ENCODE data around the gene CWC15.

- TF ChIP-seq, protein P1, sequence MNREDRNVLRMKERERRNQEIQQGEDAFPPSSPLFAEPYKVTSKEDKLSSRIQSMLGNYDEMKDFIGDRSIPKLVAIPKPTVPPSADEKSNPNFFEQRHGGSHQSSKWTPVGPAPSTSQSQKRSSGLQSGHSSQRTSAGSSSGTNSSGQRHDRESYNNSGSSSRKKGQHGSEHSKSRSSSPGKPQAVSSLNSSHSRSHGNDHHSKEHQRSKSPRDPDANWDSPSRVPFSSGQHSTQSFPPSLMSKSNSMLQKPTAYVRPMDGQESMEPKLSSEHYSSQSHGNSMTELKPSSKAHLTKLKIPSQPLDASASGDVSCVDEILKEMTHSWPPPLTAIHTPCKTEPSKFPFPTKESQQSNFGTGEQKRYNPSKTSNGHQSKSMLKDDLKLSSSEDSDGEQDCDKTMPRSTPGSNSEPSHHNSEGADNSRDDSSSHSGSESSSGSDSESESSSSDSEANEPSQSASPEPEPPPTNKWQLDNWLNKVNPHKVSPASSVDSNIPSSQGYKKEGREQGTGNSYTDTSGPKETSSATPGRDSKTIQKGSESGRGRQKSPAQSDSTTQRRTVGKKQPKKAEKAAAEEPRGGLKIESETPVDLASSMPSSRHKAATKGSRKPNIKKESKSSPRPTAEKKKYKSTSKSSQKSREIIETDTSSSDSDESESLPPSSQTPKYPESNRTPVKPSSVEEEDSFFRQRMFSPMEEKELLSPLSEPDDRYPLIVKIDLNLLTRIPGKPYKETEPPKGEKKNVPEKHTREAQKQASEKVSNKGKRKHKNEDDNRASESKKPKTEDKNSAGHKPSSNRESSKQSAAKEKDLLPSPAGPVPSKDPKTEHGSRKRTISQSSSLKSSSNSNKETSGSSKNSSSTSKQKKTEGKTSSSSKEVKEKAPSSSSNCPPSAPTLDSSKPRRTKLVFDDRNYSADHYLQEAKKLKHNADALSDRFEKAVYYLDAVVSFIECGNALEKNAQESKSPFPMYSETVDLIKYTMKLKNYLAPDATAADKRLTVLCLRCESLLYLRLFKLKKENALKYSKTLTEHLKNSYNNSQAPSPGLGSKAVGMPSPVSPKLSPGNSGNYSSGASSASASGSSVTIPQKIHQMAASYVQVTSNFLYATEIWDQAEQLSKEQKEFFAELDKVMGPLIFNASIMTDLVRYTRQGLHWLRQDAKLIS (CRISPR knock-in tag; IDR thresholded peaks at IDR 0.05) = no peak
- TF ChIP-seq TCF12 (IDR thresholded peaks at IDR 0.05) = no peak
- no peak for TF ChIP-seq TCF12 (CRISPR knock-in tag; IDR thresholded peaks at IDR 0.05)
- no peak for TF ChIP-seq SMC3 (IDR thresholded peaks at IDR 0.05; ENCODE audit: low read length)
- no peak for TF ChIP-seq FOXM1 (CRISPR knock-in tag; IDR thresholded peaks at IDR 0.05)
- TF ChIP-seq ZBTB33 (CRISPR knock-in tag; IDR thresholded peaks at IDR 0.05) = no peak
- no peak for TF ChIP-seq NR1H2 (CRISPR knock-in tag; IDR thresholded peaks at IDR 0.05; ENCODE audit: borderline replicate concordance, low read depth)
- TF ChIP-seq POLR2A (IDR thresholded peaks at IDR 0.05; ENCODE audit: insufficient read depth in 1 of 2, low read depth in 2 of 2, low read length in 2 of 2) = no peak
- TF ChIP-seq, protein P2, sequence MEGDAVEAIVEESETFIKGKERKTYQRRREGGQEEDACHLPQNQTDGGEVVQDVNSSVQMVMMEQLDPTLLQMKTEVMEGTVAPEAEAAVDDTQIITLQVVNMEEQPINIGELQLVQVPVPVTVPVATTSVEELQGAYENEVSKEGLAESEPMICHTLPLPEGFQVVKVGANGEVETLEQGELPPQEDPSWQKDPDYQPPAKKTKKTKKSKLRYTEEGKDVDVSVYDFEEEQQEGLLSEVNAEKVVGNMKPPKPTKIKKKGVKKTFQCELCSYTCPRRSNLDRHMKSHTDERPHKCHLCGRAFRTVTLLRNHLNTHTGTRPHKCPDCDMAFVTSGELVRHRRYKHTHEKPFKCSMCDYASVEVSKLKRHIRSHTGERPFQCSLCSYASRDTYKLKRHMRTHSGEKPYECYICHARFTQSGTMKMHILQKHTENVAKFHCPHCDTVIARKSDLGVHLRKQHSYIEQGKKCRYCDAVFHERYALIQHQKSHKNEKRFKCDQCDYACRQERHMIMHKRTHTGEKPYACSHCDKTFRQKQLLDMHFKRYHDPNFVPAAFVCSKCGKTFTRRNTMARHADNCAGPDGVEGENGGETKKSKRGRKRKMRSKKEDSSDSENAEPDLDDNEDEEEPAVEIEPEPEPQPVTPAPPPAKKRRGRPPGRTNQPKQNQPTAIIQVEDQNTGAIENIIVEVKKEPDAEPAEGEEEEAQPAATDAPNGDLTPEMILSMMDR (CRISPR knock-in tag; IDR thresholded peaks at IDR 0.05) = no peak
- TF ChIP-seq ZFP90 (CRISPR knock-in tag; IDR thresholded peaks at IDR 0.05; ENCODE audit: borderline replicate concordance) = no peak
These were observed 53.0 kb downstream of the CWC15 start for GRCh38 chr11:94920311-94920710.
